Omental fat pad (tissue), 4 donors: ENCODE results near the gene KLB. TPM values are rescaled to one million over a fixed set of nuclear protein-coding genes. Genes with fewer than 3 reads are reported as not detected.

Source experiments
- ATAC-seq: fragments of 150-250 bp; one replicate; pipeline ENCODE4 v1.9.1; 2016; ENCODE audit warnings: mild to moderate bottlenecking, moderate library complexity; ENCODE audit not compliant: low FRiP score
- DNase-seq: peaks from one replicate; pipeline ENCODE4 v3.0.0-alpha.2; 2019; ENCODE audit warnings: low spot score
- small RNA-seq: library from RNA; depleted of rRNA; stranded (forward); fragments of <200 nt; gene quantifications from one replicate; pipeline ENCODE3, GENCODE V24; 2016
- total RNA-seq, 4 donors: library from RNA; depleted of rRNA; stranded (reverse); fragments of >200 nt; gene quantifications; one replicate each; pipeline ENCODE4 v1.1.0, GENCODE V29; 2016
- TF ChIP-seq, protein P1 (sequence below), 3 donors: fragments of 450-650 bp; IDR thresholded peaks; one replicate each; pipeline ENCODE4 v1.5.1; 2016 to 2017; ENCODE audit warnings: antibody characterized with exemption in 3 of 3, mild to moderate bottlenecking in 3 of 3, moderate library complexity in 2 of 3

Gene KLB
- total RNA-seq, 4 donors from 2014 or later, result 7.9 to 70.9 (median 12.1) TPM

- DNase-seq, result no peak
- no peak for ATAC-seq
- TF ChIP-seq, protein P1, sequence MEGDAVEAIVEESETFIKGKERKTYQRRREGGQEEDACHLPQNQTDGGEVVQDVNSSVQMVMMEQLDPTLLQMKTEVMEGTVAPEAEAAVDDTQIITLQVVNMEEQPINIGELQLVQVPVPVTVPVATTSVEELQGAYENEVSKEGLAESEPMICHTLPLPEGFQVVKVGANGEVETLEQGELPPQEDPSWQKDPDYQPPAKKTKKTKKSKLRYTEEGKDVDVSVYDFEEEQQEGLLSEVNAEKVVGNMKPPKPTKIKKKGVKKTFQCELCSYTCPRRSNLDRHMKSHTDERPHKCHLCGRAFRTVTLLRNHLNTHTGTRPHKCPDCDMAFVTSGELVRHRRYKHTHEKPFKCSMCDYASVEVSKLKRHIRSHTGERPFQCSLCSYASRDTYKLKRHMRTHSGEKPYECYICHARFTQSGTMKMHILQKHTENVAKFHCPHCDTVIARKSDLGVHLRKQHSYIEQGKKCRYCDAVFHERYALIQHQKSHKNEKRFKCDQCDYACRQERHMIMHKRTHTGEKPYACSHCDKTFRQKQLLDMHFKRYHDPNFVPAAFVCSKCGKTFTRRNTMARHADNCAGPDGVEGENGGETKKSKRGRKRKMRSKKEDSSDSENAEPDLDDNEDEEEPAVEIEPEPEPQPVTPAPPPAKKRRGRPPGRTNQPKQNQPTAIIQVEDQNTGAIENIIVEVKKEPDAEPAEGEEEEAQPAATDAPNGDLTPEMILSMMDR (IDR thresholded peaks at IDR 0.05), result no peak
Measured at GRCh38 chr4:39498727-39499020, 91.9 kb downstream of the KLB start.

Small RNA genes lying within 50 kb of the gene (small RNA-seq; reads per million reads assigned to genes)
- gene MIR5591 (not detected), gene RF00019 (not detected), gene RNU6-887P (not detected)

Other genes with a start within 250 kb of the KLB start
- gene WDR19, start 224.4 kb upstream of the KLB start, total RNA-seq, result 10 to 100 TPM; 33.7 to 45.1 (median 44.2) TPM
- 10 to 100 TPM; 18.5 to 38.1 (median 27.8) TPM for gene RFC1, start 40.6 kb upstream of the KLB start, total RNA-seq
- gene RPL9, start 52.0 kb downstream of the KLB start, total RNA-seq, result 1,000 to 10,000 TPM; 2,923 to 4,543 (median 3,766) TPM
- 10 to 100 TPM in 2 of 4 donors, 1 to 10 TPM in 2; 5.2 to 25.2 (median 10.4) TPM for gene LIAS, start 52.1 kb downstream of the KLB start, total RNA-seq
- gene UGDH, start 120.5 kb downstream of the KLB start, total RNA-seq, result 100 to 1,000 TPM in 2 of 4 donors, 10 to 100 TPM in 2; 60.1 to 653 (median 148) TPM
- 10 to 100 TPM; 24.6 to 69.4 (median 35.2) TPM for gene SMIM14, start 231.9 kb downstream of the KLB start, total RNA-seq